Fibroblast of lung (primary cell): Measurements from ENCODE around the gene USP30.
"Not testable (repeated sequence)": the region's sequence is repeated elsewhere in the genome, so short reads cannot be mapped to it uniquely, and the experiment has no call there.

Experiments
- CTCF ChIP-seq, 2 donors: IDR thresholded peaks in 1 of 2; conservative IDR thresholded peaks in 1 of 2; 1 replicate in 1 of 2; 2 replicates in 1 of 2; pipeline ENCODE4 v1.5.1; 2011 to 2012; ENCODE audit warnings: low read length in 2 of 2, control low read depth in 1 of 2, inconsistent platforms in 1 of 2, low read depth in 1 of 2, mild to moderate bottlenecking in 1 of 2
- EZH2 ChIP-seq: IDR thresholded peaks from 2 replicates; pipeline ENCODE4 v1.5.1; 2012; ENCODE audit warnings: low read length, control low read depth, mild to moderate bottlenecking; ENCODE audit errors: missing control alignments

- TF ChIP-seq EZH2; CTCF (conservative IDR thresholded peaks at IDR 0.05 in 1 of 2, IDR thresholded peaks at IDR 0.05 in 1 of 2; ENCODE audit: low read depth in 1 of 2, low read length in 2 of 2): not testable (repeated sequence)
These were observed 23.8 kb upstream of the USP30 start for GRCh38 chr12:109028624-109029023.
